C4-2B (cell line): ENCODE measurements around the gene NOL12.

Experiments used
- H3K27ac ChIP-seq: fragments of 450-650 bp; 2 replicates; pipeline ENCODE4 v1.5.1; 2017
- CTCF ChIP-seq: fragments of 450-650 bp; conservative IDR thresholded peaks from 2 replicates; pipeline ENCODE4 v1.5.1; 2017; ENCODE audit warnings: mild to moderate bottlenecking
- ZFX ChIP-seq: fragments of 450-650 bp; IDR thresholded peaks from 2 replicates; pipeline ENCODE4 v1.6.1; 2017

The NOL12 gene

GRCh38 chr22:37675930-37676735 lies 10.0 kb upstream of the NOL12 start:
- TF ChIP-seq ZFX, result no peak
- no peak for TF ChIP-seq CTCF
- H3K27ac ChIP-seq, result no peak overlapping the region

GRCh38 chr22:37676736-37677492 lies 9.2 kb upstream of the NOL12 start:
- no peak overlapping the region for H3K27ac ChIP-seq
- TF ChIP-seq CTCF (no peak), ZFX (no peak)

GRCh38 chr22:37677493-37677974 lies 8.6 kb upstream of the NOL12 start:
- TF ChIP-seq ZFX (no peak), CTCF (no peak)
- no peak overlapping the region for H3K27ac ChIP-seq

- H3K27ac ChIP-seq, result no peak overlapping the region
- TF ChIP-seq ZFX (no peak), CTCF (no peak)
Observed at GRCh38 chr22:37678372-37678771, 7.8 kb upstream of the NOL12 start.

- H3K27ac ChIP-seq, result no peak overlapping the region
- TF ChIP-seq CTCF, result no peak
- TF ChIP-seq ZFX, result no peak
Observed at GRCh38 chr22:37679670-37680069, 6.5 kb upstream of the NOL12 start.

GRCh38 chr22:37680191-37680851 lies 5.8 kb upstream of the NOL12 start:
- H3K27ac ChIP-seq, result no peak overlapping the region
- TF ChIP-seq CTCF (no peak), ZFX (no peak)

GRCh38 chr22:37681001-37681424 lies 5.1 kb upstream of the NOL12 start:
- TF ChIP-seq ZFX (no peak), CTCF (no peak)
- no peak overlapping the region for H3K27ac ChIP-seq
